Measurements from ENCODE around the gene PANK1. TPM values are rescaled to one million over a fixed set of nuclear protein-coding genes. Genes with fewer than 3 reads are reported as not detected.

The PANK1 gene
- total and polyA plus RNA-seq, 2 donors (not counting 3 experiments of a cell fraction or from before 2014, with no cell fraction given): 2.0 to 6.3 TPM

DNA sequence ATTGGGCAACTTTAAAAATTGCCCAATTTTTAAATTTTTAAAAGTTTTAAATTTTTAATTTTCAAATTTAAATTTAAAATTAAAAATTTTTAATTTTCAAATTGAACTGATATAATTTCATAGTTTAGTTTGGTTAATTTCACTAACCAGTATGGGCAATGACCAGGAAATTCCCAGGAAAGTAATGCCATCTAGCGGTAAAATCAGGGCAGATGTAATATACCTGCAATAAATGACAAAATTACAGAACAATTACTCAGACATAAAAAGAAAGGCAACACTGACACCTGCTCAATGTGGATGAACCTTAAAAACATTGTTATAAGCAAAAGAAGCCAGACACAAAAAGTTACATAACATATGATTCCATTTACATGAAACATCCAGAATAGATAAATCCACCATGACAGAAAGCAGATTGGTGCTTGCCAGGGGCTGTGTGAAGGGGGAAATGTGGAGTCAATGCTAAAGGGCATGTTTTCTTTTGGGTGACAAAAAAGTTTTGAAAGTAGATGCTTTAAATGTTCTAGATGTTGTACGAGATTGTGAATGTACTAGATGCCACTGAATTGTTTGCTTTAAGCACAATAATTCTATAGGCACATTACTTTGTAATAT lies 81.1 kb downstream of the PANK1 start:
- ChIA-PET POLR2A (no interaction called here), CTCF (interaction anchor here (0.8 to 2.1 kb wide), 14 partner anchors 10 to 510 kb away, joined by 3 to 41 read pairs (median 5); no protein-coding TSS in a partner anchor)
- no peaks in the 10 kb centered on the region for H4K20me1 ChIP-seq (replicated peaks; ENCODE audit: control insufficient read depth, extremely low read depth, insufficient read depth, low read length)
- H2AFZ ChIP-seq (ENCODE audit: low read depth, low read length): no peak overlapping the region
- H3K27me3 ChIP-seq (ENCODE audit: control insufficient read depth in 2 of 2, insufficient read depth in 2 of 2, low read length in 2 of 2): peaks cover 0 to 5% of the 10 kb centered on the region in 2 experiments
- no peaks in the 10 kb centered on the region for H3K9me3 ChIP-seq (replicated peaks; ENCODE audit: control insufficient read depth, insufficient read depth, low read length)
- H3K4me1 ChIP-seq (ENCODE audit: control insufficient read depth, extremely low read depth, insufficient read depth, low read length): no peaks in the 10 kb centered on the region
- dilution Hi-C loops (cut with MboI; ENCODE audit: extremely low pct_ligation_motif_present, low sequenced_read_pairs): no loop called here
- BruUV-seq (replicated peaks): no TSS peak
- no peaks in the 10 kb centered on the region for H3K79me2 ChIP-seq (ENCODE audit: control insufficient read depth, insufficient read depth, low read length)
- DNase-seq (ENCODE audit: low read depth, low spot score) (peak; percentile 56), FAIRE-seq (peak; percentile 55)
- no peak overlapping the region for H3K9ac ChIP-seq (replicated peaks; ENCODE audit: extremely low read depth, insufficient read depth, low read length)
- no peak overlapping the region for H3K27ac ChIP-seq (ENCODE audit: insufficient read depth, low read depth, low read length)
- H3K4me2 ChIP-seq (ENCODE audit: insufficient read depth, low read length): no peak overlapping the region
- TF ChIP-seq CTCF (IDR thresholded peaks at IDR 0.05; ENCODE audit: extremely low read depth in 1 of 2, insufficient read depth in 1 of 2, low read depth in 1 of 2, low read length in 2 of 2) (peak; percentile 31 to 46), MAX (IDR thresholded peaks at IDR 0.05; ENCODE audit: insufficient read depth, insufficient read length) (no peak), EZH2 (IDR thresholded peaks at IDR 0.05; ENCODE audit: borderline replicate concordance, low read depth, low read length, severe bottlenecking) (no peak), JUN (IDR thresholded peaks at IDR 0.05; ENCODE audit: borderline replicate concordance, insufficient read depth, insufficient read length, low read depth) (no peak), GATA2 (IDR thresholded peaks at IDR 0.05; ENCODE audit: insufficient read depth, insufficient read length, low read depth, low read length) (no peak)
- H3K4me3 ChIP-seq (replicated peaks in 1 of 3; ENCODE audit: insufficient read depth in 1 of 3, low read depth in 1 of 3, low read length in 3 of 3): no peak overlapping the region
- H3K36me3 ChIP-seq (ENCODE audit: control insufficient read depth in 2 of 2, extremely low read depth in 1 of 2, insufficient read depth in 2 of 2, low read length in 2 of 2): no peaks in the 10 kb centered on the region
- H3K9me1 ChIP-seq (replicated peaks; ENCODE audit: control insufficient read depth, extremely low read depth, insufficient read depth, low read length): no peaks in the 10 kb centered on the region
- intact Hi-C loops (cut with micrococcal nuclease): loop anchor here (1.0 to 5.0 kb wide), 4 partner anchors 19 to 532 kb away; partner anchors contain the start of gene KIF20B

Measured in endothelial cell of umbilical vein (primary cell).